GM12891 (cell line): ENCODE measurements around the gene IFI16.

Experiments
- DNase-seq: peaks from one replicate; pipeline ENCODE4 v3.0.0; 2011; ENCODE audit warnings: low spot score; ENCODE audit not compliant: insufficient read length
- FAIRE-seq: peaks from 2 replicates; lab custom pipeline; 2011; peaks lifted over from hg19 to GRCh38; lab: Jason Lieb, UNC
- PAX5 ChIP-seq: IDR thresholded peaks from 2 replicates; pipeline ENCODE4 v1.6.1; 2011; ENCODE audit warnings: low read length, moderate library complexity, mild to moderate bottlenecking; ENCODE audit not compliant: insufficient read depth, severe bottlenecking
- POLR2A ChIP-seq: IDR thresholded peaks from 2 replicates; pipeline ENCODE4 v1.6.1; 2011; ENCODE audit warnings: low read depth, low read length, control low read depth
- POLR2AphosphoS5 ChIP-seq: IDR thresholded peaks from 2 replicates; pipeline ENCODE4 v1.6.1; 2011; ENCODE audit warnings: low read depth, low read length, control low read depth
- POU2F2 ChIP-seq: IDR thresholded peaks from 2 replicates; pipeline ENCODE4 v1.6.1; 2011; ENCODE audit warnings: low read depth, mild to moderate bottlenecking, control low read depth, low read length, moderate library complexity
- SPI1 ChIP-seq: IDR thresholded peaks from 2 replicates; pipeline ENCODE4 v1.6.1; 2011; ENCODE audit warnings: low read depth, low read length, control low read depth
- TAF1 ChIP-seq: IDR thresholded peaks from 2 replicates; pipeline ENCODE4 v1.6.1; 2011; ENCODE audit warnings: low read depth, low read length, control low read depth

The IFI16 gene

DNA sequence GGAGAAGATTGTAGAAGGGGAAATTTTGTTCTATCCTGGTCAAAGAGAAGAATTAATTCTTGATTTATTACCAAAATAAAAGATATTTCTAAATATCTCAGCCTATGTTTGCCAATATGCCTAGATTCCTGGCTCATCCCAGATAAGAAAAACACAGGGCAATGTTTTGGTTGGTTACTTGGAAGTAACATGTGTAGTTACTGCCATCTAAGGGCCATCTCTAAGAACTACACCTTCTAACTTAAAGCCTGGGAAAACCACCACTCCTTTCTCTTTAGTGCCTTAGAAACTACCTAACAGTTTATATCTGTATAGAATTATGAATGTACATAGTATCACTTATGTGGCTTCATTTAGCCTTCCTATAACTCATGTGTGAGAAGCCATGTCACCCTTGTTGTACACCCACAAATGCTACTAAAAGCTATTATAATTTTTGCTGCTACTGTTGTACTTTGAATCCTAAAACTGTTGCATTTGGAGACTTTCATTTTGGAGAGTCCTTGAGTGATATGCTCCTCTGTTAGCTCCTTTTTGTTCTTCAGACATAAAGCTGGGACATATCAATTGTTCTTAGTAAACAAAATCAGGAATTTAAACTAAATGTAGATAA, 62.4 kb downstream of the IFI16 start:
- FAIRE-seq: peak; percentile 77

GRCh38 chr1:159076438-159077119, 66.9 kb downstream of the IFI16 start, which contains the start of gene AIM2:
TSS of gene AIM2 (minus strand) at chr1:159076766. CDS start at chr1:159073499, 3,267 bp downstream.
- DNase-seq (no peak), FAIRE-seq (no peak)
- TF ChIP-seq POLR2AphosphoS5 (peak; percentile 81), PAX5 (no peak), POU2F2 (peak; percentile 27; the same call in 1 of the 2 replicates), POLR2A (peak; percentile 62; the same call in 1 of the 2 replicates), SPI1 (peak; percentile 59), TAF1 (peak; percentile 67)

More for the DNA sequence above, 62.4 kb downstream of the IFI16 start:
- no peak for DNase-seq
- no peak for TF ChIP-seq POLR2AphosphoS5
- TF ChIP-seq PAX5: no peak
- no peak for TF ChIP-seq POU2F2
- no peak for TF ChIP-seq SPI1
- no peak for TF ChIP-seq TAF1
- no peak for TF ChIP-seq POLR2A

- peak; percentile 92 for FAIRE-seq
- TF ChIP-seq POU2F2: 0 out of 2 replicates have a peak, but pooled peaks have one; percentile 32
- TF ChIP-seq POLR2A: peak; percentile 87
- TF ChIP-seq PAX5: no peak
- peak; percentile 76; the same call in 1 of the 2 replicates for TF ChIP-seq POLR2AphosphoS5
- TF ChIP-seq TAF1: no peak
- no peak for TF ChIP-seq SPI1
- no peak for DNase-seq
Measured at GRCh38 chr1:159077120-159077961, 67.6 kb downstream of the IFI16 start.

GRCh38 chr1:159079525-159079924, 69.8 kb downstream of the IFI16 start:
- FAIRE-seq: peak; percentile 52
- TF ChIP-seq TAF1: no peak
- no peak for TF ChIP-seq SPI1
- no peak for TF ChIP-seq POLR2A
- TF ChIP-seq POU2F2: no peak
- TF ChIP-seq PAX5: no peak
- no peak for TF ChIP-seq POLR2AphosphoS5
- DNase-seq: no peak

DNA sequence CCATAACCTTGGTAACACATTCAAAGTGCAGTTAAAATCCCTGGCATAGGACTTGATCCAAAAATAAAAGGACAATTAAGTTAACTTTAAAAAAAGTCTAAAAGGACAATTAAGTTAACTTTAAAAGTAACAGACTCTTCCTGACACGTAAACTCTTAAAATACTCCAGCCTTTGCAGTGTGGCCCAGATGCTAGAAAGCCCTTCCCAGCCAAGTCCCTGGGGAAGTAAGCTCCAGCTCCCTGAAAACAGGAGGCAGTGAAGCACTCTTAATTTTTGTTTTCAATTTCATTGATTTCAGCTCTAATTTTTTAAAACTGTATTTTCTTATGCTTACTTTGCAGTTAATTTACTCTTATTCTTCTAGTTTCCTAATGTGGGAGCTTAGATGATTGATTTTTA, 71.9 kb downstream of the IFI16 start:
- DNase-seq (no peak), FAIRE-seq (no peak)
- TF ChIP-seq POLR2A: no peak
- no peak for TF ChIP-seq POU2F2
- TF ChIP-seq POLR2AphosphoS5: no peak
- TF ChIP-seq TAF1: no peak
- TF ChIP-seq PAX5: no peak
- TF ChIP-seq SPI1: no peak

- no peak for DNase-seq
- no peak for FAIRE-seq
- TF ChIP-seq POLR2A (no peak), TAF1 (no peak), POU2F2 (no peak), PAX5 (no peak), POLR2AphosphoS5 (no peak), SPI1 (no peak)
Measured at GRCh38 chr1:159083013-159083412, 73.3 kb downstream of the IFI16 start.

DNA sequence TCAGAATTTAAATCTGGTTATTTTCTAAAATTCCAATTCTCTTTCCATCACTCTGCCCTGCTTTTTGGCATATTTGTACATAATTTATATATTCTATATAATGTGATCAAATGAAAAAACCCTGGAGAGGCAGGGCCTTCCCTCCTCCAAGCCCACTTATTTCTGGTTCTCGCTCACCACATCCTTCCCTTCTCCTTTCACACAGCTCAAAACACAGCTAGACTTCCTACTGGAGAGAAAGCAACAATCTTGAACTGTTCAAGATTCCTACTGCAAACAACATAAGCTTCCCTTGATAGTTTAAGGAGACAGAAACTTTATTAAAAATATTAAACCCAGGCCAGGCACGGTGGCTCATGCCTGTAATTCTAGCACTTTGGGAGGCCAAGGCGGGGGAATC, 74.4 kb downstream of the IFI16 start:
- no peak for TF ChIP-seq SPI1
- TF ChIP-seq POU2F2: no peak
- DNase-seq: no peak

DNA sequence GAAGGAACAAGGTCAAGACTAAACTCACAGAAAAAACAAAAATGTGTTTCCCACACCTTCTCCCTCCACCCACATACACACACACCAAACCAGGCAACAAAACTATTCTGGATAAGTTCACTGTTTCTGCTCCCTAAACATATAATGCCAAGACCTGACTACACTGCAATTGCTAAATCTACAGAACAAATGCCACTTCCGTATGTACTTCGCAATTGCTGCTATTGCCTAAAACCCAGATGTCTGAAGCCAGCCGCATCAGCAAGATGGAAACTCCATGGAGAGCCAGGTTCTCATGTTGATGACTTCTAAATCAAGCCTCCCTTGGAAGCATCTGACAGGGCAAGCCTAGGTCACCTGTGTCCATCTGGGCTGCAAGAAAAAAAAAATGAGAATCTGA, 75.2 kb downstream of the IFI16 start:
- FAIRE-seq: no peak
- no peak for DNase-seq
- TF ChIP-seq TAF1: no peak
- no peak for TF ChIP-seq POU2F2
- TF ChIP-seq SPI1: no peak
- TF ChIP-seq POLR2AphosphoS5: no peak
- TF ChIP-seq PAX5: no peak

More for the DNA sequence above, 74.4 kb downstream of the IFI16 start:
- FAIRE-seq: no peak

- FAIRE-seq: no peak
- TF ChIP-seq PAX5 (no peak), SPI1 (peak; percentile 50; the same call in 1 of the 2 replicates)
- DNase-seq: no peak
Measured at GRCh38 chr1:159088050-159088449, 78.3 kb downstream of the IFI16 start.
